Endothelial cell of umbilical vein (primary cell): ENCODE measurements around the gene KRTAP3-3. TPM values are rescaled to one million over a fixed set of nuclear protein-coding genes. Genes with fewer than 3 reads are reported as not detected.

Experiments used
- BruUV-seq: library from RNA; stranded (reverse); fragments of 400-500 nt; replicated peaks from 2 replicates; lab custom pipeline; 2021; lab: Mats Ljungman, UMichigan
- CTCF ChIA-PET: fragments of 300-600, 350-600 bp; sonication (Branson Sonifier 250); formaldehyde crosslinking; loops from one replicate; lab custom pipeline; 2021; ENCODE audit warnings: antibody characterized with exemption, inconsistent platforms; lab: Charles Lee
- POLR2A ChIA-PET: fragments of 300-600, 350-600 bp; sonication (Branson Sonifier 250); formaldehyde crosslinking; loops from one replicate; lab custom pipeline; 2021; ENCODE audit warnings: antibody characterized with exemption, inconsistent platforms; lab: Charles Lee
- DNase-seq: peaks from one replicate; pipeline ENCODE4 v3.0.0-alpha.2; 2011; ENCODE audit warnings: low read depth, low spot score
- FAIRE-seq: peaks from 2 replicates; lab custom pipeline; 2011; peaks lifted over from hg19 to GRCh38; lab: Jason Lieb, UNC
- H2AFZ ChIP-seq: 2 replicates; pipeline ENCODE4 v1.6.0; 2012; ENCODE audit warnings: low read depth, low read length, control low read depth, inconsistent platforms
- H3K27ac ChIP-seq: 2 replicates; pipeline ENCODE4 v1.5.1; 2011; ENCODE audit warnings: low read depth, mild to moderate bottlenecking, control low read depth, low read length, moderate library complexity; ENCODE audit not compliant: insufficient read depth
- H3K27me3 ChIP-seq, 2 experiments: 2 replicates each; pipeline versions ENCODE4 v1.6.0 to v1.6.1; 2011; ENCODE audit warnings: low read length in 2 of 2, mixed read lengths in 1 of 2; ENCODE audit not compliant: control insufficient read depth in 2 of 2, insufficient read depth in 2 of 2
- H3K36me3 ChIP-seq, 2 experiments: 2 replicates in 1 of 2; 3 replicates in 1 of 2; pipeline ENCODE4 v1.5.1; 2011; ENCODE audit warnings: low read length in 2 of 2, mild to moderate bottlenecking in 1 of 2, moderate library complexity in 1 of 2; ENCODE audit not compliant: control insufficient read depth in 2 of 2, insufficient read depth in 2 of 2; ENCODE audit errors: extremely low read depth in 1 of 2
- H3K4me1 ChIP-seq: 3 replicates; pipeline ENCODE4 v1.5.1; 2011; ENCODE audit warnings: mild to moderate bottlenecking, low read length; ENCODE audit not compliant: control insufficient read depth, insufficient read depth; ENCODE audit errors: extremely low read depth
- H3K4me2 ChIP-seq: 2 replicates; pipeline ENCODE4 v1.6.1; 2011; ENCODE audit warnings: low read length, control low read depth, mixed read lengths; ENCODE audit not compliant: insufficient read depth
- H3K4me3 ChIP-seq, 3 experiments: fragments of 200-600 bp in 1 of 3; sonication (generic), shearing (Covaris generic) in 1 of 3; replicated peaks in 1 of 3; 2 replicates each; pipeline ENCODE4 v1.5.1; 2011 to 2016; ENCODE audit warnings: control low read depth in 3 of 3, low read length in 3 of 3, mild to moderate bottlenecking in 2 of 3, inconsistent platforms in 1 of 3, low read depth in 1 of 3, moderate library complexity in 1 of 3; ENCODE audit not compliant: insufficient read depth in 1 of 3
- H3K79me2 ChIP-seq: 2 replicates; pipeline ENCODE4 v1.6.0; 2012; ENCODE audit warnings: low read length, inconsistent platforms; ENCODE audit not compliant: control insufficient read depth, insufficient read depth
- H3K9ac ChIP-seq: replicated peaks from 2 replicates; pipeline ENCODE3; 2011; ENCODE audit warnings: low read length, control low read depth; ENCODE audit not compliant: insufficient read depth; ENCODE audit errors: extremely low read depth
- H3K9me1 ChIP-seq: replicated peaks from 3 replicates; pipeline ENCODE4 v1.6.0; 2011; ENCODE audit warnings: mild to moderate bottlenecking, low read length; ENCODE audit not compliant: control insufficient read depth, insufficient read depth; ENCODE audit errors: extremely low read depth
- H3K9me3 ChIP-seq: replicated peaks from 2 replicates; pipeline ENCODE4 v1.5.1; 2012; ENCODE audit warnings: low read length, inconsistent platforms; ENCODE audit not compliant: control insufficient read depth, insufficient read depth
- H4K20me1 ChIP-seq: replicated peaks from 2 replicates; pipeline ENCODE3; 2011; ENCODE audit warnings: mild to moderate bottlenecking, low read length; ENCODE audit not compliant: control insufficient read depth, insufficient read depth; ENCODE audit errors: extremely low read depth
- CTCF ChIP-seq, 2 donors: IDR thresholded peaks; 1 replicate in 1 of 2; 2 replicates in 1 of 2; pipeline ENCODE4 v1.5.1; 2011; ENCODE audit warnings: low read length in 2 of 2, mild to moderate bottlenecking in 2 of 2, moderate library complexity in 2 of 2, control low read depth in 1 of 2, inconsistent platforms in 1 of 2, low read depth in 1 of 2; ENCODE audit not compliant: insufficient read depth in 1 of 2; ENCODE audit errors: extremely low read depth in 1 of 2
- EZH2 ChIP-seq: IDR thresholded peaks from 2 replicates; pipeline ENCODE4 v1.6.1; 2012; ENCODE audit warnings: borderline replicate concordance, low read depth, mild to moderate bottlenecking, moderate library complexity, low read length, inconsistent platforms; ENCODE audit not compliant: severe bottlenecking
- FOS ChIP-seq: IDR thresholded peaks from 2 replicates; pipeline ENCODE4 v1.6.1; 2011; ENCODE audit warnings: mild to moderate bottlenecking, low read length, moderate library complexity, borderline replicate concordance; ENCODE audit not compliant: insufficient read depth
- GATA2 ChIP-seq: IDR thresholded peaks from 2 replicates; pipeline ENCODE4 v1.7.0; 2011; ENCODE audit warnings: low read depth, mild to moderate bottlenecking, moderate library complexity, mixed read lengths, low read length; ENCODE audit not compliant: insufficient read length, insufficient read depth
- JUN ChIP-seq: IDR thresholded peaks from 2 replicates; pipeline ENCODE4 v1.6.1; 2011; ENCODE audit warnings: borderline replicate concordance, low read depth; ENCODE audit not compliant: insufficient read length, insufficient read depth
- MYC ChIP-seq: IDR thresholded peaks from one replicate; pipeline ENCODE4 v1.6.1; 2011; ENCODE audit warnings: mild to moderate bottlenecking, low read depth, low read length
- POLR2A ChIP-seq: IDR thresholded peaks from 2 replicates; pipeline ENCODE4 v1.6.1; 2012; ENCODE audit warnings: low read depth, mild to moderate bottlenecking, control low read depth, low read length
- POLR2AphosphoS5 ChIP-seq: IDR thresholded peaks from 2 replicates; pipeline ENCODE4 v1.6.1; 2012; ENCODE audit warnings: low read depth, mild to moderate bottlenecking, control low read depth, low read length, moderate library complexity; ENCODE audit not compliant: insufficient read depth
- dilution Hi-C: fragments of 300-500 bp; cut with MboI; formaldehyde crosslinking; loops from one replicate; pipeline ENCODE4 v1.15.0; 2019; ENCODE audit warnings: low sequenced_read_pairs; ENCODE audit not compliant: extremely low pct_ligation_motif_present
- intact Hi-C: fragments of 100-400 bp; cut with micrococcal nuclease; formaldehyde crosslinking; loops from one replicate; pipeline ENCODE4 v1.10.0; 2022
- polyA plus RNA-seq, 4 experiments: library from polyadenylated mRNA; depleted of rRNA in 3 of 4; stranded (reverse) in 3 of 4; unstranded in 1 of 4; fragments of >200 nt; gene quantifications; 2 replicates each; pipeline versions ENCODE4 v1.2.1 to v1.2.3, GENCODE V29; 2011 to 2012; ENCODE audit warnings: missing spikeins in 1 of 4
- small RNA-seq: library from RNA; depleted of rRNA; stranded (forward); fragments of <200 nt; gene quantifications from one replicate; pipeline ENCODE3, GENCODE V24; 2012; ENCODE audit warnings: low replicate concordance, low read depth; ENCODE audit not compliant: insufficient read depth, insufficient read length
- total RNA-seq: library from RNA; stranded (reverse); gene quantifications from 2 replicates; pipeline ENCODE4 v1.2.3, GENCODE V29; 2021
- TF ChIP-seq, protein P1 (sequence below): IDR thresholded peaks from 2 replicates; pipeline ENCODE4 v1.6.1; 2011; ENCODE audit not compliant: insufficient read depth, insufficient read length

The KRTAP3-3 gene
- total and polyA plus RNA-seq, 2 donors (not counting 3 experiments of a cell fraction or from before 2014, with no cell fraction given), result not detected

- Histone ChIP-seq H3K4me3 (no peak overlapping the region), H3K9me1 (no peaks in the 10 kb centered on the region), H3K27ac (no peak overlapping the region), H3K79me2 (no peaks in the 10 kb centered on the region), H3K9me3 (no peaks in the 10 kb centered on the region), H3K27me3 (peaks cover 3 to 9% of the 10 kb centered on the region in 2 experiments), H3K4me2 (no peak overlapping the region), H3K9ac (no peak overlapping the region), H3K36me3 (no peaks in the 10 kb centered on the region), H4K20me1 (no peaks in the 10 kb centered on the region), H3K4me1 (no peaks in the 10 kb centered on the region), H2AFZ (no peak overlapping the region)
- DNase-seq (no peak), FAIRE-seq (no peak)
- dilution Hi-C loops, result no loop called here
- POLR2A ChIA-PET, result no interaction called here
- CTCF ChIA-PET, result no interaction called here
- no TSS peak for BruUV-seq
- TF ChIP-seq POLR2AphosphoS5 (no peak), FOS (no peak), MYC (no peak), EZH2 (no peak), POLR2A (no peak), CTCF (IDR thresholded peaks at IDR 0.05; ENCODE audit: extremely low read depth in 1 of 2, insufficient read depth in 1 of 2, low read depth in 1 of 2, low read length in 2 of 2) (no peak), JUN (no peak), GATA2 (no peak)
- TF ChIP-seq, protein P1, sequence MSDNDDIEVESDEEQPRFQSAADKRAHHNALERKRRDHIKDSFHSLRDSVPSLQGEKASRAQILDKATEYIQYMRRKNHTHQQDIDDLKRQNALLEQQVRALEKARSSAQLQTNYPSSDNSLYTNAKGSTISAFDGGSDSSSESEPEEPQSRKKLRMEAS, result no peak
- intact Hi-C loops, result no loop called here
Observed at GRCh38 chr17:40944531-40944930, 49.4 kb downstream of the KRTAP3-3 start.

Small RNA genes lying within 50 kb of the gene (small RNA-seq; reads per million reads assigned to genes)
- gene KRTAP3-4P, result not detected

Other genes with a start within 250 kb of the KRTAP3-3 start
Only the 30 nearest of the 36 such genes appear.
- gene KRT28, start 194.2 kb downstream of the KRTAP3-3 start, total RNA-seq, result not detected in 2 replicates
- not detected in 2 replicates for gene KRT28, start 194.2 kb downstream of the KRTAP3-3 start, polyA plus RNA-seq
- gene KRT10, start 171.6 kb downstream of the KRTAP3-3 start, total RNA-seq, result 51.4 and 55.6 TPM in 2 replicates
- gene KRT10, start 171.6 kb downstream of the KRTAP3-3 start, polyA plus RNA-seq, result 5.1 and 5.4 TPM in 2 replicates
- not detected in 2 replicates for gene KRT12, start 126.9 kb downstream of the KRTAP3-3 start, total RNA-seq
- not detected in 2 replicates for gene KRT12, start 126.9 kb downstream of the KRTAP3-3 start, polyA plus RNA-seq
- not detected in 2 replicates for gene KRT20, start 108.9 kb downstream of the KRTAP3-3 start, total RNA-seq
- gene KRT20, start 108.9 kb downstream of the KRTAP3-3 start, polyA plus RNA-seq, result not detected in 2 replicates
- not detected in 2 replicates for gene KRT23, start 56.5 kb downstream of the KRTAP3-3 start, total RNA-seq
- gene KRT23, start 56.5 kb downstream of the KRTAP3-3 start, polyA plus RNA-seq, result not detected in 2 replicates
- not detected in 2 replicates for gene KRT39, start 27.2 kb downstream of the KRTAP3-3 start, total RNA-seq
- not detected in 2 replicates for gene KRT39, start 27.2 kb downstream of the KRTAP3-3 start, polyA plus RNA-seq
- not detected in 2 replicates for gene KRT40, start 9.8 kb downstream of the KRTAP3-3 start, total RNA-seq
- not detected in 2 replicates for gene KRT40, start 9.8 kb downstream of the KRTAP3-3 start, polyA plus RNA-seq
- not detected in 2 replicates for gene KRTAP3-2, start 5.7 kb upstream of the KRTAP3-3 start, total RNA-seq
- gene KRTAP3-2, start 5.7 kb upstream of the KRTAP3-3 start, polyA plus RNA-seq, result not detected in 2 replicates
- not detected in 2 replicates for gene KRTAP3-1, start 15.0 kb upstream of the KRTAP3-3 start, total RNA-seq
- not detected in 2 replicates for gene KRTAP3-1, start 15.0 kb upstream of the KRTAP3-3 start, polyA plus RNA-seq
- not detected in 2 replicates for gene KRTAP1-5, start 33.0 kb upstream of the KRTAP3-3 start, total RNA-seq
- gene KRTAP1-5, start 33.0 kb upstream of the KRTAP3-3 start, polyA plus RNA-seq, result not detected in 2 replicates
- gene KRTAP1-4, start 36.0 kb upstream of the KRTAP3-3 start, total RNA-seq, result not detected in 2 replicates
- gene KRTAP1-4, start 36.0 kb upstream of the KRTAP3-3 start, polyA plus RNA-seq, result not detected in 2 replicates
- gene KRTAP1-3, start 40.7 kb upstream of the KRTAP3-3 start, total RNA-seq, result not detected in 2 replicates
- gene KRTAP1-3, start 40.7 kb upstream of the KRTAP3-3 start, polyA plus RNA-seq, result not detected in 2 replicates
- gene KRTAP1-1, start 47.3 kb upstream of the KRTAP3-3 start, total RNA-seq, result not detected in 2 replicates
- gene KRTAP1-1, start 47.3 kb upstream of the KRTAP3-3 start, polyA plus RNA-seq, result not detected in 2 replicates
- gene KRTAP2-1, start 53.2 kb upstream of the KRTAP3-3 start, total RNA-seq, result not detected in 2 replicates
- gene KRTAP2-1, start 53.2 kb upstream of the KRTAP3-3 start, polyA plus RNA-seq, result not detected in 2 replicates
- not detected in 2 replicates for gene KRTAP2-2, start 61.1 kb upstream of the KRTAP3-3 start, total RNA-seq
- gene KRTAP2-2, start 61.1 kb upstream of the KRTAP3-3 start, polyA plus RNA-seq, result not detected in 2 replicates
- not detected in 2 replicates for gene KRTAP2-3, start 66.0 kb upstream of the KRTAP3-3 start, total RNA-seq
- gene KRTAP2-3, start 66.0 kb upstream of the KRTAP3-3 start, polyA plus RNA-seq, result not detected in 2 replicates
- not detected in 2 replicates for gene KRTAP2-4, start 71.7 kb upstream of the KRTAP3-3 start, total RNA-seq
- not detected in 2 replicates for gene KRTAP2-4, start 71.7 kb upstream of the KRTAP3-3 start, polyA plus RNA-seq
- not detected in 2 replicates for gene KRTAP4-7, start 90.0 kb upstream of the KRTAP3-3 start, total RNA-seq
- gene KRTAP4-7, start 90.0 kb upstream of the KRTAP3-3 start, polyA plus RNA-seq, result not detected in 2 replicates
- not detected in 2 replicates for gene KRTAP4-8, start 104.0 kb upstream of the KRTAP3-3 start, total RNA-seq
- not detected in 2 replicates for gene KRTAP4-8, start 104.0 kb upstream of the KRTAP3-3 start, polyA plus RNA-seq
- not detected in 2 replicates for gene KRTAP4-16, start 108.0 kb upstream of the KRTAP3-3 start, total RNA-seq
- gene KRTAP4-16, start 108.0 kb upstream of the KRTAP3-3 start, polyA plus RNA-seq, result not detected in 2 replicates
- not detected in 2 replicates for gene KRTAP4-9, start 111.2 kb upstream of the KRTAP3-3 start, total RNA-seq
- not detected in 2 replicates for gene KRTAP4-9, start 111.2 kb upstream of the KRTAP3-3 start, polyA plus RNA-seq
- not detected in 2 replicates for gene KRTAP4-11, start 124.2 kb upstream of the KRTAP3-3 start, total RNA-seq
- not detected in 2 replicates for gene KRTAP4-11, start 124.2 kb upstream of the KRTAP3-3 start, polyA plus RNA-seq
- not detected in 2 replicates for gene KRTAP4-12, start 130.0 kb upstream of the KRTAP3-3 start, total RNA-seq
- gene KRTAP4-12, start 130.0 kb upstream of the KRTAP3-3 start, polyA plus RNA-seq, result not detected in 2 replicates
- not detected in 2 replicates for gene KRTAP4-6, start 146.4 kb upstream of the KRTAP3-3 start, total RNA-seq
- gene KRTAP4-6, start 146.4 kb upstream of the KRTAP3-3 start, polyA plus RNA-seq, result not detected in 2 replicates
- not detected in 2 replicates for gene KRTAP4-5, start 155.7 kb upstream of the KRTAP3-3 start, total RNA-seq
- not detected in 2 replicates for gene KRTAP4-5, start 155.7 kb upstream of the KRTAP3-3 start, polyA plus RNA-seq
- gene KRTAP4-4, start 166.6 kb upstream of the KRTAP3-3 start, total RNA-seq, result not detected in 2 replicates
- gene KRTAP4-4, start 166.6 kb upstream of the KRTAP3-3 start, polyA plus RNA-seq, result not detected in 2 replicates
- gene KRTAP4-3, start 174.1 kb upstream of the KRTAP3-3 start, total RNA-seq, result not detected in 2 replicates
- gene KRTAP4-3, start 174.1 kb upstream of the KRTAP3-3 start, polyA plus RNA-seq, result not detected in 2 replicates
- not detected in 2 replicates for gene KRTAP4-2, start 184.1 kb upstream of the KRTAP3-3 start, total RNA-seq
- not detected in 2 replicates for gene KRTAP4-2, start 184.1 kb upstream of the KRTAP3-3 start, polyA plus RNA-seq
- not detected in 2 replicates for gene KRTAP4-1, start 190.7 kb upstream of the KRTAP3-3 start, total RNA-seq
- not detected in 2 replicates for gene KRTAP4-1, start 190.7 kb upstream of the KRTAP3-3 start, polyA plus RNA-seq
- gene KRTAP9-1, start 195.7 kb upstream of the KRTAP3-3 start, total RNA-seq, result not detected in 2 replicates
- gene KRTAP9-1, start 195.7 kb upstream of the KRTAP3-3 start, polyA plus RNA-seq, result not detected in 2 replicates